ENCODE results near the gene PSD4.

Gene PSD4

GRCh38 chr2:113167962-113168340, 5.8 kb upstream of the PSD4 start:
- DNase-seq (ENCODE audit: low read depth): no peak

GRCh38 chr2:113169002-113169530, 4.7 kb upstream of the PSD4 start:
- DNase-seq (ENCODE audit: low read depth): no peak

GRCh38 chr2:113169586-113169985, 4.2 kb upstream of the PSD4 start:
- DNase-seq (ENCODE audit: low read depth): no peak

- no peak for DNase-seq (ENCODE audit: low read depth)
Observed at GRCh38 chr2:113171334-113172075, 2.3 kb upstream of the PSD4 start.

- no peak for DNase-seq (ENCODE audit: low read depth)
Observed at GRCh38 chr2:113172721-113173541, 840 bp upstream of the PSD4 start.

GRCh38 chr2:113174376-113174750, 592 bp downstream of the PSD4 start:
- DNase-seq (ENCODE audit: low read depth): no peak

GRCh38 chr2:113175042-113175628, 1.4 kb downstream of the PSD4 start:
- peak; percentile 47 for DNase-seq (ENCODE audit: low read depth)

- no peak for DNase-seq (ENCODE audit: low read depth)
Observed at GRCh38 chr2:113175736-113176695, 2.2 kb downstream of the PSD4 start.

GRCh38 chr2:113176696-113177355, 3.1 kb downstream of the PSD4 start:
- no peak for DNase-seq (ENCODE audit: low read depth)

- no peak for DNase-seq (ENCODE audit: low read depth)
Observed at GRCh38 chr2:113178069-113178746, 4.4 kb downstream of the PSD4 start.

- peak; percentile 50 for DNase-seq (ENCODE audit: low read depth)
Observed at GRCh38 chr2:113178891-113179290, 5.1 kb downstream of the PSD4 start.

GRCh38 chr2:113179446-113180045, 5.8 kb downstream of the PSD4 start:
- DNase-seq (ENCODE audit: low read depth): no peak

GRCh38 chr2:113180131-113180946, 6.6 kb downstream of the PSD4 start:
- no peak for DNase-seq (ENCODE audit: low read depth)

- no peak for DNase-seq (ENCODE audit: low read depth)
Observed at GRCh38 chr2:113181258-113182051, 7.7 kb downstream of the PSD4 start.

- DNase-seq (ENCODE audit: low read depth): no peak
Observed at GRCh38 chr2:113182471-113183260, 8.9 kb downstream of the PSD4 start.

GRCh38 chr2:113183264-113183663, 9.5 kb downstream of the PSD4 start:
- no peak for DNase-seq (ENCODE audit: low read depth)

- DNase-seq (ENCODE audit: low read depth): no peak
Observed at GRCh38 chr2:113183703-113184102, 9.9 kb downstream of the PSD4 start.

Measured in activated T-cell treated with anti-CD3 and anti-CD28 coated beads for 24 hours (primary cell).